ENCODE results near the gene GRM8. TPM values are rescaled to one million over a fixed set of nuclear protein-coding genes. Genes with fewer than 3 reads are reported as not detected.

GRM8 gene
- total RNA-seq, 1 donor from 2014 or later, result 0.51 TPM

- TF ChIP-seq, protein P1, sequence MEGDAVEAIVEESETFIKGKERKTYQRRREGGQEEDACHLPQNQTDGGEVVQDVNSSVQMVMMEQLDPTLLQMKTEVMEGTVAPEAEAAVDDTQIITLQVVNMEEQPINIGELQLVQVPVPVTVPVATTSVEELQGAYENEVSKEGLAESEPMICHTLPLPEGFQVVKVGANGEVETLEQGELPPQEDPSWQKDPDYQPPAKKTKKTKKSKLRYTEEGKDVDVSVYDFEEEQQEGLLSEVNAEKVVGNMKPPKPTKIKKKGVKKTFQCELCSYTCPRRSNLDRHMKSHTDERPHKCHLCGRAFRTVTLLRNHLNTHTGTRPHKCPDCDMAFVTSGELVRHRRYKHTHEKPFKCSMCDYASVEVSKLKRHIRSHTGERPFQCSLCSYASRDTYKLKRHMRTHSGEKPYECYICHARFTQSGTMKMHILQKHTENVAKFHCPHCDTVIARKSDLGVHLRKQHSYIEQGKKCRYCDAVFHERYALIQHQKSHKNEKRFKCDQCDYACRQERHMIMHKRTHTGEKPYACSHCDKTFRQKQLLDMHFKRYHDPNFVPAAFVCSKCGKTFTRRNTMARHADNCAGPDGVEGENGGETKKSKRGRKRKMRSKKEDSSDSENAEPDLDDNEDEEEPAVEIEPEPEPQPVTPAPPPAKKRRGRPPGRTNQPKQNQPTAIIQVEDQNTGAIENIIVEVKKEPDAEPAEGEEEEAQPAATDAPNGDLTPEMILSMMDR (IDR thresholded peaks at IDR 0.05), result no peak
- Mint-ChIP-seq H3K4me1 (ENCODE audit: unreplicated experiment) (peaks cover 3% of the 10 kb centered on the region), H3K9me3 (ENCODE audit: unreplicated experiment) (no peaks in the 10 kb centered on the region), H3K4me3 (ENCODE audit: unreplicated experiment) (no peak overlapping the region), H3K27ac (ENCODE audit: unreplicated experiment) (no peak overlapping the region), H3K27me3 (ENCODE audit: unreplicated experiment) (no peaks in the 10 kb centered on the region), H3K36me3 (ENCODE audit: unreplicated experiment) (no peaks in the 10 kb centered on the region)
- no peak for DNase-seq (ENCODE audit: extremely low spot score, unreplicated experiment)
Observed at GRCh38 chr7:126411821-126412383, 840.8 kb downstream of the GRM8 start.

DNA sequence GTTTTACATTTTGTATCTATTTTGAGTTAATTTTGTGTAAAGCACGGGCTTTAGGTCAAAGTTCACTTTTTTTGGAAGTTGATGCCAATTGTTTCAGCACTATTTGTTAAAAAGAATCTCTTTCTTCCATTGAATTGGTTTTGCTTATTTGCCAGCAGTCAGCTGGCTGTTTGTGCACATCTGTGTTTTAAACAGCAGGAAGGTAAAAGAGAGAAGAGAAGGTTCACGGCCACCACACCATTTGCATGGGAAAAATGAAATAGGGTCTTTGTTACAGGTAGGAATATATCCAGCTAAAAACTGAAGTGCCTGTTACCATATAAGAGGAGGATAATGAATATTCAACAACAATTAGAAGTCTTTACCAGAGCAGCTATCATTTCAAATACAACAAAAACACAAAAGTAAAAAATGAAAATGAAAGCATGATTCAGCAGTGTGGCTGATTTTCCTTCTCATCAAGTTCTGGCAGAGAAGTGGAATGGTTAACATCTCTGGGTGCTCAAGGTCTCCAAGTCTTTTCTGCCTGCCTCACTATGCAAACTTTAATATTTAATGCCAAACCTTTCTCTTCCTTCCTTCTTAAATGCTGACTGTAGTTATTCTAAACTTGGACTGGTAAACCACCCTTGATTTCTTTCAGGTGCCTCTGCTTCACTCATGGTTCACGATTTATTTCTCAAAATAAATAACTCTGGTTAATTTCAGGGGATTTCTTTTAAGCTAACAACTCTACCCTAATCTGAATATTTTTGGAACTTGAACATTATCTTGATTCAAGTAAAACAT, 841.5 kb downstream of the GRM8 start:
- peak overlapping the region; percentile 47 for H3K4me3 Mint-ChIP-seq (ENCODE audit: unreplicated experiment)
- DNase-seq (ENCODE audit: extremely low spot score, unreplicated experiment), result no peak
- no peaks in the 10 kb centered on the region for H3K36me3 Mint-ChIP-seq (ENCODE audit: unreplicated experiment)
- no peaks in the 10 kb centered on the region for H3K9me3 Mint-ChIP-seq (ENCODE audit: unreplicated experiment)
- TF ChIP-seq, protein P1 (IDR thresholded peaks at IDR 0.05), result no peak
- H3K27ac Mint-ChIP-seq (ENCODE audit: unreplicated experiment), result peak overlapping the region; percentile 23
- no peaks in the 10 kb centered on the region for H3K27me3 Mint-ChIP-seq (ENCODE audit: unreplicated experiment)
- peaks cover 3% of the 10 kb centered on the region for H3K4me1 Mint-ChIP-seq (ENCODE audit: unreplicated experiment)

DNA sequence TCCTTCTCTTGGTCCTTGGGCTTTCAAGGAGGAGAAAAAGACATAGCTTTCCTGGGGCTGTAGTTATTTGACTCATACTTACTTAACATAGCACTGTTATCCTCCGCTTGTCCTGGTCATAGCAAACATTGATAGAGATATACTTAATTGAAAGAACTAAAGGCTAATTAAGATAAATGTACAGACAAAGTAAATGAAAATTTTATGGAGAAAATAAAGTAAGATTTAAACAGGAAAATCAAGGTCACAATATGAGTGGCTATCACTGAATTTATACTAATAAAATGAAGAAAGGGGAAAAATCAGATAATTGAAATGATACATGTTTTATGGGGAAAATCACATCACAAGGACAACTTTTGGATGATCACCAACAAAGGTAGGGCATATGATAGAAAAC, 849.7 kb downstream of the GRM8 start:
- H3K4me1 Mint-ChIP-seq (ENCODE audit: unreplicated experiment), result no peaks in the 10 kb centered on the region
- H3K36me3 Mint-ChIP-seq (ENCODE audit: unreplicated experiment), result no peaks in the 10 kb centered on the region
- no peak for DNase-seq (ENCODE audit: extremely low spot score, unreplicated experiment)
- no peak overlapping the region for H3K27ac Mint-ChIP-seq (ENCODE audit: unreplicated experiment)
- H3K27me3 Mint-ChIP-seq (ENCODE audit: unreplicated experiment), result peaks cover 21% of the 10 kb centered on the region
- no peaks in the 10 kb centered on the region for H3K9me3 Mint-ChIP-seq (ENCODE audit: unreplicated experiment)
- no peak overlapping the region for H3K4me3 Mint-ChIP-seq (ENCODE audit: unreplicated experiment)
- TF ChIP-seq, protein P1 (IDR thresholded peaks at IDR 0.05), result no peak

- Mint-ChIP-seq H3K9me3 (ENCODE audit: unreplicated experiment) (no peaks in the 10 kb centered on the region), H3K36me3 (ENCODE audit: unreplicated experiment) (no peaks in the 10 kb centered on the region), H3K4me3 (ENCODE audit: unreplicated experiment) (no peak overlapping the region), H3K27me3 (ENCODE audit: unreplicated experiment) (peaks cover 21% of the 10 kb centered on the region), H3K27ac (ENCODE audit: unreplicated experiment) (no peak overlapping the region), H3K4me1 (ENCODE audit: unreplicated experiment) (no peaks in the 10 kb centered on the region)
- DNase-seq (ENCODE audit: extremely low spot score, unreplicated experiment), result no peak
- TF ChIP-seq, protein P1 (IDR thresholded peaks at IDR 0.05), result no peak
Observed at GRCh38 chr7:126401918-126402317, 850.8 kb downstream of the GRM8 start.

GRCh38 chr7:126398851-126399529, 853.8 kb downstream of the GRM8 start:
- peaks cover 18% of the 10 kb centered on the region for H3K27me3 Mint-ChIP-seq (ENCODE audit: unreplicated experiment)
- TF ChIP-seq, protein P1 (IDR thresholded peaks at IDR 0.05), result no peak
- no peak overlapping the region for H3K4me3 Mint-ChIP-seq (ENCODE audit: unreplicated experiment)
- no peak for DNase-seq (ENCODE audit: extremely low spot score, unreplicated experiment)
- no peaks in the 10 kb centered on the region for H3K9me3 Mint-ChIP-seq (ENCODE audit: unreplicated experiment)
- H3K4me1 Mint-ChIP-seq (ENCODE audit: unreplicated experiment), result no peaks in the 10 kb centered on the region
- H3K27ac Mint-ChIP-seq (ENCODE audit: unreplicated experiment), result no peak overlapping the region
- H3K36me3 Mint-ChIP-seq (ENCODE audit: unreplicated experiment), result no peaks in the 10 kb centered on the region
